ENCODE measurements around the gene ADAMTS2.

Gene ADAMTS2

GRCh38 chr5:179311091-179311470 lies 34.2 kb downstream of the ADAMTS2 start:
- no peak for DNase-seq (ENCODE audit: low read depth in 2 of 2)

- no peak for DNase-seq (ENCODE audit: low read depth in 2 of 2)
Observed at GRCh38 chr5:179310439-179311090, 34.7 kb downstream of the ADAMTS2 start.

GRCh38 chr5:179309751-179310320 lies 35.4 kb downstream of the ADAMTS2 start:
- no peak for DNase-seq (ENCODE audit: low read depth in 2 of 2)

GRCh38 chr5:179309383-179309670 lies 35.9 kb downstream of the ADAMTS2 start:
- DNase-seq (ENCODE audit: low read depth in 2 of 2): no peak

- DNase-seq (ENCODE audit: low read depth in 2 of 2): no peak
Observed at GRCh38 chr5:179308563-179309382, 36.5 kb downstream of the ADAMTS2 start.

GRCh38 chr5:179307931-179308471 lies 37.3 kb downstream of the ADAMTS2 start:
- DNase-seq (ENCODE audit: low read depth in 2 of 2): no peak

- no peak for DNase-seq (ENCODE audit: low read depth in 2 of 2)
Observed at GRCh38 chr5:179307013-179307800, 38.1 kb downstream of the ADAMTS2 start.

- DNase-seq (ENCODE audit: low read depth in 2 of 2): no peak
Observed at GRCh38 chr5:179306191-179307012, 38.9 kb downstream of the ADAMTS2 start.

GRCh38 chr5:179304871-179305270 lies 40.4 kb downstream of the ADAMTS2 start:
- DNase-seq (ENCODE audit: low read depth in 2 of 2): no peak

GRCh38 chr5:179304466-179304865 lies 40.8 kb downstream of the ADAMTS2 start:
- no peak for DNase-seq (ENCODE audit: low read depth in 2 of 2)

- DNase-seq (ENCODE audit: low read depth in 2 of 2): no peak
Observed at GRCh38 chr5:179303451-179304200, 41.6 kb downstream of the ADAMTS2 start.

- no peak for DNase-seq (ENCODE audit: low read depth in 2 of 2)
Observed at GRCh38 chr5:179302499-179303185, 42.6 kb downstream of the ADAMTS2 start.

GRCh38 chr5:179301796-179302195 lies 43.5 kb downstream of the ADAMTS2 start:
- DNase-seq (ENCODE audit: low read depth in 2 of 2): no peak

- DNase-seq (ENCODE audit: low read depth in 2 of 2): no peak
Observed at GRCh38 chr5:179301376-179301775, 43.9 kb downstream of the ADAMTS2 start.

- DNase-seq (ENCODE audit: low read depth in 2 of 2): no peak
Observed at GRCh38 chr5:179300581-179301180, 44.6 kb downstream of the ADAMTS2 start.

GRCh38 chr5:179298181-179298993 lies 46.9 kb downstream of the ADAMTS2 start:
- no peak for DNase-seq (ENCODE audit: low read depth in 2 of 2)

- no peak for DNase-seq (ENCODE audit: low read depth in 2 of 2)
Observed at GRCh38 chr5:179297486-179298180, 47.6 kb downstream of the ADAMTS2 start.

- no peak for DNase-seq (ENCODE audit: low read depth in 2 of 2)
Observed at GRCh38 chr5:179297026-179297425, 48.2 kb downstream of the ADAMTS2 start.

All from stimulated activated CD8-positive, alpha-beta memory T cell treated with anti-CD3 and anti-CD28 coated beads, Interleukin-7, amount 100 ng/mL, for 4 hours (primary cell).